Right lobe of liver (tissue), 6 donors: Measurements from ENCODE around the gene INO80. TPM values are rescaled to one million over a fixed set of nuclear protein-coding genes. Genes with fewer than 3 reads are reported as not detected.

Experiments
- ATAC-seq, 4 donors: fragments of 200-7000 bp; cut with Tn5 transposase; one replicate each; pipeline ENCODE4 v1.9.1; 2020; ENCODE audit warnings: mild to moderate bottlenecking in 4 of 4, moderate library complexity in 4 of 4
- DNase-seq, 3 donors: peaks; one replicate each; pipeline ENCODE4 v3.0.0-alpha.2; 2020
- H3K27ac ChIP-seq, 3 donors: fragments of 200-600 bp; one replicate each; pipeline ENCODE4 v1.8.0; 2022
- H3K27me3 ChIP-seq, 2 donors: fragments of 200-600 bp; one replicate each; pipeline ENCODE4 v1.8.0; 2022
- H3K36me3 ChIP-seq, 4 donors: fragments of 200-600 bp; sonication (generic) in 1 of 4; one replicate each; pipeline versions ENCODE4 v1.5.1 to v1.8.0; 2017 to 2022; ENCODE audit warnings: control low read depth in 1 of 4
- H3K4me1 ChIP-seq, 4 donors: fragments of 200-600 bp; sonication (generic) in 1 of 4; one replicate each; pipeline versions ENCODE4 v1.5.1 to v1.8.0; 2017 to 2022; ENCODE audit warnings: control low read depth in 1 of 4
- H3K4me3 ChIP-seq, 3 donors: fragments of 200-600 bp; one replicate each; pipeline ENCODE4 v1.8.0; 2022
- H3K9me3 ChIP-seq, 4 donors: fragments of 200-600 bp; sonication (generic) in 1 of 4; one replicate each; pipeline versions ENCODE4 v1.5.1 to v1.8.0; 2017 to 2022; ENCODE audit warnings: control low read depth in 1 of 4
- POLR2A ChIP-seq: fragments of 450-650 bp; IDR thresholded peaks from one replicate; pipeline ENCODE4 v1.6.1; 2017; ENCODE audit warnings: antibody characterized with exemption, mild to moderate bottlenecking
- WGBS: methylation state at CpG from one replicate; pipeline ENCODE4 v1.1.6; 2018; ENCODE audit warnings: low coverage, low lambda C conversion rate; ENCODE audit not compliant: insufficient coverage; ENCODE audit errors: missing lambda C conversion rate; 5-methylcytosine and 5-hydroxymethylcytosine counted together
- intact Hi-C, 2 donors: fragments of 100-400 bp; cut with DNase I; formaldehyde crosslinking; loops; one replicate each; pipeline versions ENCODE4 v1.11.2 to v1.14.1; 2022
- total RNA-seq, 6 experiments: library from RNA; depleted of rRNA in 2 of 6; stranded (reverse); fragments of >200 nt in 2 of 6; fragmentation: NEBNext Ultra II Directional in 3 of 6; extraction: Animal tissue kit (Norgen Biotek cat#: 25700) in 3 of 6; gene quantifications; one replicate each; pipeline versions ENCODE4 v1.1.0 to v1.2.4, GENCODE V29; 2016 to 2023
- TF ChIP-seq, protein P1 (sequence below), 4 donors: fragments of 200-600 bp in 3 of 4; fragments of 450-650 bp in 1 of 4; IDR thresholded peaks; one replicate each; pipeline versions ENCODE4 v1.5.1 to v1.8.0; 2016 to 2022; ENCODE audit warnings: antibody characterized with exemption in 4 of 4, mild to moderate bottlenecking in 2 of 4
- donor health status: DM: no; HTN: yes; CAD: no.
- donor health status: DM: no; HTN: no; CAD: no.
- donor health status: DM: no; HTN: no; CAD: no.
- donor health status: DM: no; HTN: yes; CAD: no.
- donor health status: DM: no; HTN: yes; CAD: no.

Gene INO80
- total RNA-seq, 6 experiments from 2014 or later: 7.8 to 12.5 (median 11.2) TPM

DNA sequence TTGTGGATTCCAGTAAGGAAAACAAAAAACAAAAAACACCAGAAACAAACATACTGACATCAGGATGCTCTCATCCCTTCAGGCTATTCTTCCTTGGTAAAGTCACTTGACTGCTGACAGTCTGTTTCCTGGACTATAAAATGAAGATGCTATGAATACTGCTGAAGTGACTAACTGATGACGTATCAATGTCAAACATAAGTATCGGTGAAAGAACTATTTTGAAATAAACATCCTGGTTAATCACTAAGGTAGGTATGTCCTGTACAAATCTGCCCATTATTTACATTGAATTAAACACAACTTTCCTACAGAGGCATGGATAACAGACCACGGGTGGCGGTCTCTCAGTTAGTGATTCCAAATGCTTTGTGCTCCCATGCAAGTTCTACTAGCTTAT lies 116.9 kb downstream of the INO80 start:
- ATAC-seq (no peak), DNase-seq (no peak)
- Histone ChIP-seq H3K36me3 (peaks cover 0 to 50% (median 17%) of the 10 kb centered on the region in 4 donors), H3K27me3 (no peaks in the 10 kb centered on the region), H3K9me3 (no peaks in the 10 kb centered on the region), H3K4me3 (no peak overlapping the region), H3K27ac (no peak overlapping the region), H3K4me1 (peaks cover 0 to 16% (median 6%) of the 10 kb centered on the region in 4 donors)
- 89% methylated on average over 4 of the region's 4 CpGs for WGBS
- TF ChIP-seq, protein P1, sequence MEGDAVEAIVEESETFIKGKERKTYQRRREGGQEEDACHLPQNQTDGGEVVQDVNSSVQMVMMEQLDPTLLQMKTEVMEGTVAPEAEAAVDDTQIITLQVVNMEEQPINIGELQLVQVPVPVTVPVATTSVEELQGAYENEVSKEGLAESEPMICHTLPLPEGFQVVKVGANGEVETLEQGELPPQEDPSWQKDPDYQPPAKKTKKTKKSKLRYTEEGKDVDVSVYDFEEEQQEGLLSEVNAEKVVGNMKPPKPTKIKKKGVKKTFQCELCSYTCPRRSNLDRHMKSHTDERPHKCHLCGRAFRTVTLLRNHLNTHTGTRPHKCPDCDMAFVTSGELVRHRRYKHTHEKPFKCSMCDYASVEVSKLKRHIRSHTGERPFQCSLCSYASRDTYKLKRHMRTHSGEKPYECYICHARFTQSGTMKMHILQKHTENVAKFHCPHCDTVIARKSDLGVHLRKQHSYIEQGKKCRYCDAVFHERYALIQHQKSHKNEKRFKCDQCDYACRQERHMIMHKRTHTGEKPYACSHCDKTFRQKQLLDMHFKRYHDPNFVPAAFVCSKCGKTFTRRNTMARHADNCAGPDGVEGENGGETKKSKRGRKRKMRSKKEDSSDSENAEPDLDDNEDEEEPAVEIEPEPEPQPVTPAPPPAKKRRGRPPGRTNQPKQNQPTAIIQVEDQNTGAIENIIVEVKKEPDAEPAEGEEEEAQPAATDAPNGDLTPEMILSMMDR (IDR thresholded peaks at IDR 0.05): no peak
- TF ChIP-seq POLR2A: no peak
- intact Hi-C loops: no loop called here

DNA sequence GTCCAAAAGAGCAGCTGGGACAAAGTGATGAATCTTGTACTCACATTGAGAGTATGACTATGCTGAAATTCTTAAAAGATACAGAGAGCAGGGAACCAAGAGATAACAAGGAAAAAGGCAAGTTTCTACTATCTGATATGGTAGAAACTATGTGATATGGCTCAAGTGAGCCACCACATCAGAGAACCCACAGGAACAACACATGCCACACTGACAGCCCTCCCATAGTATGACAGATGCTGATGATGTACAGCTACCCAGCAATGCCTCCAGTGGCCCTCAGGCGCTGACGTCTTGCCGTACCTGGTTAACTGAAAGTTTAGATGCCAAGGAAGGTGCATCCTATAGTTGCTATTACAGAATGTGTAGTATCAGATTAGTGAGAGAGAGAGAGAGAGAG lies 120.4 kb downstream of the INO80 start:
- DNase-seq: no peak
- Histone ChIP-seq H3K4me3 (no peak overlapping the region), H3K9me3 (no peaks in the 10 kb centered on the region), H3K4me1 (peaks cover 0 to under 1% (median under 1%) of the 10 kb centered on the region in 4 donors), H3K27me3 (no peaks in the 10 kb centered on the region), H3K27ac (no peak overlapping the region), H3K36me3 (peaks cover 0 to 47% (median 19%) of the 10 kb centered on the region in 4 donors)
- WGBS: 100% methylated on average over 3 of the region's 3 CpGs
- intact Hi-C loops: no loop called here
- ATAC-seq: no peak
- TF ChIP-seq POLR2A: no peak
- TF ChIP-seq, protein P1 (IDR thresholded peaks at IDR 0.05): no peak

DNA sequence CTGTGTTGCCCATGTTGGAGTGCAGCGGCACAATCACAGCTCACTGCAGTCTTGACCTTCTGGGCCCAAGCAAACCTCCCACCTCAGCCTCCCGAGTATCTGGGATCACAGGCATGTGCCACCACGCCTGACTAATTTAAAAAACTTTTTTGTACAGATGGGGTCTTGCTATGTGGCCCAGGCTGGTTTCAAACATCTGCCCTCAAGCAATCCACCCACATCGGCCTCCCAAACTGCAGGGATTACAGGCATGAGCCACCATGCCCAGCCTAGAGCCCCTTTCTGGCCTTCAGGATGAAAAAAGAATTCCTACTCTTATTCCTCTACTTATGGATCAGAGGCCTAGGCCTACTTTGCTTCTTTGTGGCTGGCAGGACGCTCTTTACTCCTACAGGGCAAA lies 123.3 kb downstream of the INO80 start:
- peaks cover 0 to 37% (median 14%) of the 10 kb centered on the region in 4 donors for H3K36me3 ChIP-seq
- TF ChIP-seq POLR2A: no peak
- TF ChIP-seq, protein P1 (IDR thresholded peaks at IDR 0.05): no peak
- 78% methylated on average over 3 of the region's 5 CpGs for WGBS

DNA sequence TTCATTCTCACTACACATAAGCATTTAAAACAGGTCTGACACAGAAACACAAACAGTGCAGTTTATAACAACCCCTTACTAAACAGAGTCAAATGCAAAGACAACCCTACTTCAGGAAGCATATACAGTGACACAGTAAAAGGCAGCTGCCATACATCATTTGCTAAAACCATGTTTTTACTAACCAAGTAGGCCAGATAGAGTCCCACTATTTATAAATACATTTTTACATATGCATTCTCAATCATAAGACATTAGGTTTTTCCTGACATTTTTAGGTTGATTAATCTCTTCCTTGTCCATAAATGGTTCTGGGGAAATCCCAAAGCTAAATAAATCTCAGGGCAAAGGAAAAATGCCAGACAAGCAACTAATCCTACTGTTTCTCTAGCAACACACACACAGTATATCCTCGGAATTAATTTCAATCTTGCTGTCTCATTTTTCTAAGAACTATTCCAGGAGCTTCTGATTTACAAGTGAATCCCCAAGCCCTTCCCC lies 123.8 kb downstream of the INO80 start:
- Histone ChIP-seq H3K4me1 (no peaks in the 10 kb centered on the region), H3K27me3 (no peaks in the 10 kb centered on the region), H3K27ac (no peak overlapping the region), H3K4me3 (no peak overlapping the region), H3K36me3 (peaks cover 0 to 38% (median 16%) of the 10 kb centered on the region in 4 donors), H3K9me3 (no peaks in the 10 kb centered on the region)
- ATAC-seq (no peak), DNase-seq (no peak)
- WGBS: 50% methylated on average over 1 of the region's 1 CpG
- intact Hi-C loops: no loop called here
- TF ChIP-seq, protein P1 (IDR thresholded peaks at IDR 0.05): no peak
- no peak for TF ChIP-seq POLR2A

More for the DNA sequence above, 123.3 kb downstream of the INO80 start:
- Histone ChIP-seq H3K27ac (no peak overlapping the region), H3K4me1 (no peaks in the 10 kb centered on the region), H3K9me3 (no peaks in the 10 kb centered on the region), H3K4me3 (no peak overlapping the region), H3K27me3 (no peaks in the 10 kb centered on the region)
- ATAC-seq (no peak), DNase-seq (no peak)
- intact Hi-C loops: no loop called here
